ENCODE measurements around the gene ODAM.
"Not testable (repeated sequence)": the region's sequence is repeated elsewhere in the genome, so short reads cannot be mapped to it uniquely, and the experiment has no call there.

Gene ODAM

DNA sequence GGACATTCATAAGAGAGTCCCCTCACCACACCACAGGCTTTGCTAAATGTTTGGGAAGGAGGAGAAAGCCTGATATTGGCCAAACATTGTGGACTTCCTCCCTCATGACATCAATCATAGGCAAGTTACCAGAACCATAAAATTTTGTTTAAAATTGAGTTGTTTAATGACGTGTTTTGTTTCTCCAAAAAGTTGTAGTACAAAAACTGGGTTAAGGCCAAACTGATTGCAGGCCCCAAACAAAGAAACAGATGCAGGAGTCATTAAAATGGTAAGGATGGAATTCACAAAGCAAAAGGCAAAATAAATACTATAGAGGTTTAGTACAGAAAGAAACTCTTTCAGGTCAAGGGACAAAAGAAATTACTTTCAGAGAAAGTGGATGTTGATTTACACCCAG lies 3.9 kb upstream of the ODAM start:
- H3K4me3 ChIP-seq (ENCODE audit: low read depth, low read length) = no peak overlapping the region
- TF ChIP-seq CTCF (IDR thresholded peaks at IDR 0.05; ENCODE audit: low read depth, low read length) = no peak

DNA sequence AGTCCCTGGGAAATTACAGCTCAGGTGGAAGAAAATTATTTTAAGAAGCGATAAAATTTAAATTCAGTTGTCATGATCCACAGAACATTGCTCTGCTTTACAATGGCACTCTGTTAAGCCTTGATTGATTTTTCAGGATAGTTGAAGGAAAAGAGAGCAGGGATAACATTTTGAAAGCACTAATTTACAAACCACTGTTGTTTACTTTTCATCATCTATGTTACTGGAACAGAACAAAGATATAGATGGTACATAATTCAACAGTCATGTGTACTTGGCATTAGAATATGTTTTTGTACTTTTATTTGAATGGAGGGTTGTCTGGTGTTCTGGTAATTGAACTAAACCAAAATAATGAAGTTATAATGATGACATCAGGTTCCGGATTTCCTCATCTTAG lies 2.6 kb upstream of the ODAM start:
- no peak for TF ChIP-seq CTCF (IDR thresholded peaks at IDR 0.05; ENCODE audit: low read depth, low read length)
- H3K4me3 ChIP-seq (ENCODE audit: low read depth, low read length) = no peak overlapping the region

- no peak overlapping the region for H3K4me3 ChIP-seq (ENCODE audit: low read depth, low read length)
- no peak for TF ChIP-seq CTCF (IDR thresholded peaks at IDR 0.05; ENCODE audit: low read depth, low read length)
Observed at GRCh38 chr4:70196857-70197256, 1.3 kb downstream of the ODAM start.

DNA sequence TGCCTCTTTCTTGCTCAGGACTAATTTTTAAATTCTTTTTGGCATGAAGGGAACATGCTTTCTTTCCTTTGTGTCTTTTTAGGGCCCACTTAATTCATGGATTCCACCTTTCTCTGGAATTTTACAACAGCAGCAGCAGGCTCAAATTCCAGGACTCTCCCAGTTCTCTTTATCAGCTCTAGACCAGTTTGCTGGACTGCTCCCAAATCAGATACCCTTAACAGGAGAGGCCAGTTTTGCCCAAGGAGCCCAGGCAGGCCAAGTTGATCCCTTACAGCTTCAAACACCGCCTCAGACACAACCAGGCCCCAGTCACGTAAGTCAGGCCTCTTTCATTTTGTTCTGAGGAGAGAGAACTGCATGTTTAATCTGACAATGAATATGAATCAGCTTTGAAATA lies 2.3 kb downstream of the ODAM start:
- TF ChIP-seq CTCF (IDR thresholded peaks at IDR 0.05; ENCODE audit: low read depth, low read length) = no peak
- H3K4me3 ChIP-seq (ENCODE audit: low read depth, low read length) = no peak overlapping the region

DNA sequence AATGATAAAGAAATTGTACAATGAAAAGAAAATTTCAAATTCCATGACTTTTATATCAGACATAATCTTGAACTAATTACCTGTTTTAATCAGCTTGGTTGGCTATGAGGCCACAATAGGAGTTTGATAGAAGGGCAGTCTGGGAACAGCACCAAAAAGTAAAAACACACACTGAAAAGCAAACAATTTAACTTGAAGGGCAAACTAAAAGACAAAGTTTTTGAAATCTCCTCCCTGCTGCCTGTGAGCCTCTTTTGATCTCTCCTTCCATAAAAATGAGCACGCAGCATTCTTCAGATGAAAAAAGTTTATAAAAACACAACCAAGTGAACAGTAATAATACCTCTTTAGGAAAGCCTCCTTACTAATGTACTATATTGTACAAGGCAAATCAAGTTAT lies 8.1 kb downstream of the ODAM start:
- H3K4me3 ChIP-seq (ENCODE audit: low read depth, low read length) = no peak overlapping the region
- TF ChIP-seq CTCF (IDR thresholded peaks at IDR 0.05; ENCODE audit: low read depth, low read length) = no peak

- H3K4me3 ChIP-seq (ENCODE audit: low read depth, low read length) = not testable (repeated sequence)
Observed at GRCh38 chr4:70212752-70213151, 17.2 kb downstream of the ODAM start.

DNA sequence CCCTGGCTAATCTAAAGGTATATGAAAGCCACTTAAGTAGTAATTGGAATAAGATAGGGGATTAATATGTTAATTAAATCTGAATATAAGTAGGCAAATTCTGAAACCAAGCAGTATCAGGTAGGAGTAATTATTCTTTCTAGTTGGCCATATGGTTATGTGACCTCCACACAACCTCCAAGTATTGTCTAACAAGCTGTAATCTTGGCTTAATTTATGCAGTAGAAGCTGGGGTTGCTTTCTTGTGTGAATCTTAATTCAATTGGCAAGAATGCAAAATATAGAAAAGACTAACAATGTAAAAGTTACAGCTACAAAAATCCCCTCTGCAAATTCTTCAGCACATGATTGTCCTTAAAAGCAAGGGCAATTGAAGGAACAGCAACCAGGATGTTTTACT lies 20.6 kb downstream of the ODAM start:
- H3K4me3 ChIP-seq (ENCODE audit: low read depth, low read length) = not testable (repeated sequence)

- not testable (repeated sequence) for H3K4me3 ChIP-seq (ENCODE audit: low read depth, low read length)
Observed at GRCh38 chr4:70216550-70216949, 21.0 kb downstream of the ODAM start.

DNA sequence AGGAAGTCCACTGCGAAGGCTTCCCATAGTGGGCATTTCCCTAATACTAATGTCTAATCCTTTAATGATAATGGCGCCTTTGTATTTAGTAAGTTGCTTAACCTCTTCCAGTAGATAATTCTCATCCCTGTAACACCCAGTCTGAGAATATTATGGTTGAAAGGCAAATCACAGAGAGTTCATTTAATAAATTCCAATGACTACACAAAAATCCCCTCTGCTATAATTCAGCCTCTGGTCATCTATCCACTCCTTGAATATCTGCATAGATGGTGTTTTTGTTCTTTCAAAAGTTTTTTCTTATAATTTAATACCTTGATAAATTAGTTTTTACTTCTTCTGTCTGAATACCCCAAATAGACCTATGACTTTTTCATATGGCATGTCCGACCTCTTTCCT lies 25.9 kb downstream of the ODAM start:
- H3K4me3 ChIP-seq (ENCODE audit: low read depth, low read length) = not testable (repeated sequence)

- not testable (repeated sequence) for H3K4me3 ChIP-seq (ENCODE audit: low read depth, low read length)
Observed at GRCh38 chr4:70221818-70222217, 26.3 kb downstream of the ODAM start.

Data from WI38 (cell line).